Subcutaneous adipose tissue (tissue), 4 donors: ENCODE results near the gene CDH1. TPM values are rescaled to one million over a fixed set of nuclear protein-coding genes. Genes with fewer than 3 reads are reported as not detected.

Experiments
- CTCF ChIP-seq: fragments of 450-650 bp; IDR thresholded peaks from one replicate; pipeline ENCODE4 v1.5.1; 2016; ENCODE audit warnings: low read depth, mild to moderate bottlenecking, control low read depth, antibody characterized with exemption, moderate library complexity
- total RNA-seq, 4 donors: library from RNA; depleted of rRNA; stranded (reverse); fragments of >200 nt; gene quantifications; one replicate each; pipeline ENCODE4 v1.1.0, GENCODE V29; 2016

The CDH1 gene
- total RNA-seq, 4 donors from 2014 or later = 0.17 to 0.98 TPM; not detected in 2

DNA sequence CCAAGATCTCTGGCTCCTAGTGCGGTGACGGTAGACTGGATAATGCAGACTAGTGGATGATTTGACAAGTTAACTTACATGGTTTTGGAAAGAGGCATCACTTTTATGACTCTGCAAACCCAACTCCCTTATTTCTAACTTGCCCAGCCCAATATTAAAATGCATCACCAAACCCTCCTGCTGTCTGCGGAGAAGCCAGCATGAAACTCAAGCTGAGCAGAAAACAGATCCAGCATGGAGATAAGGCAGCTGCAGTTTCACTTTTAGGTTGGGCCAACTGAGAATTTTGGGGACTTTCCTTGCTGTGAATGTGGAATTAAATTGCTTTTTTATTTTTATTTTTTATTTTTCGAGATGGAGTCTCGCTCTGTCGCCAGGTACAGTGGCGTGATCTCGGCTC is 27.8 kb downstream of the CDH1 start:
- no peak for TF ChIP-seq CTCF

GRCh38 chr16:68767581-68767980 is 30.5 kb downstream of the CDH1 start:
- no peak for TF ChIP-seq CTCF

- TF ChIP-seq CTCF = no peak
Measured at GRCh38 chr16:68768175-68768574, 31.1 kb downstream of the CDH1 start.

DNA sequence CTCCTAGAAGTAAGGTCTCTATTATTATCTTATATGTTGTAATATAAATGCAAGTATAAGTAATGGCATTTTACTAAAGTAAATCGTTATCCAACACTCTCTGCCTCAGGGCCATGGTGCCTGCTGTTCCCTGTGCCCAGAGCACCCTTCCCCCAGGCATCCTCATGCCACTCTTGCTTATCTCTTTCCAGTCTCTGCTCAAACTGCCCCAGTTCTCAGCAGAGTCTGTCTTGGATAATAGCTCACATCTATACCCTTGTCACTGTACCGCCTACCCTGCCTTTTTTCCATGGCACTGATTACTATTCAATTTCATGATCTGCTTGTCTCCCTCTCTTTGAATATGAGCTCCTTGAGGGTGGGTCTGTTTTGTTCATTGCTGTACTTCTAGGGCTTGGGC is 31.7 kb downstream of the CDH1 start:
- no peak for TF ChIP-seq CTCF

DNA sequence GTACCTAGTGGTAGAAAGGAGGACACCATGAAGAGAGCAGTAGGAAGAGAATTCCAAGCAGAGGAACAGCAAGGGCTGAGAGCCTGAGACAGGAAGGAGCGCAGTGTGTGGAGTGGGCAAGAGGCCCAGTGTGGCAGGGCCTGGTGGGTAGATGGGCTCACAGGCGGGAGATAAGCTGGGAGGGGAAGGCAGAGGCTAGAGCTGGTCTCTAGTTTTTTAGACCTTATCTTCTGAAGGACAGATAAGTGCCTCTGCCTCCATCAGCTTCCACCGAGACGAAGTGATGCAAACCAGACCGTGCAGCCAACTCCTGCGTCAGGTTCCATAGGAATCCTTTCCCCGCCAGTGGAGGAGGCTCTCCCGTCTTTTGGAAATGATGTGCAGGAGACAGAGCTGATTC is 33.6 kb downstream of the CDH1 start:
- TF ChIP-seq CTCF = no peak

DNA sequence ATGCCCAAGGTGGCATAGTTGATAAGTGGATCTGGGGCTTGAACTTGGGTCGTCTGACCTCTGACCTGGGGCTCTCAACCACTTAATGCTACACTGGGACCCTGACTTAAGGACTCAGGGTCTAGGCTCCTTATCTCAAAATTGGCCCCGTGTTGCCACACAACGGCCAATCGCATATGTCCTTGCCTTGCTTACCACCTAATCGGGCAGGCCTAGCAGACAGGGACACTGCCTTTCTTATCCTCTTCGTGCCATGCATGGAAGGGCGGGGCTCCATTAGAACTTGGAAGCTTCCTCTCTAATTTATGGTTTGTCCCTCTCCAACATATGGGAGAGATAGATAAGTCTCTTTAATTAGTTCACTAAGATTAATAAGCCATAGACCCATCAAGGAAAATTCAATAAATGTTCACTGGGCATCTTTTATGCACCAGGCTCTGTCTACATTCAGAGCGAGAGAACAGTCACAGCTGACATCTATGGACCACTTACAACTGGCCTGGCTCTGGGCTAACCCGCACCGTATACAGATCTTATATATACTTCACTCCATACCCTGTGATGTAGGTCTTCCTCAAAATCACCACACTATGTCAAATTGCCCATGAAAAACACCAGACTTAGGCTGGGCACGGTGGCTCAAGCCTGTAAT is 35.1 kb downstream of the CDH1 start:
- no peak for TF ChIP-seq CTCF

- no peak for TF ChIP-seq CTCF
Measured at GRCh38 chr16:68772871-68773270, 35.8 kb downstream of the CDH1 start.
